ENCODE data around the gene BLVRA.

GRCh38 chr7:43790006-43790405 lies 31.5 kb downstream of the BLVRA start:
- TF ChIP-seq POLR2AphosphoS5 (IDR thresholded peaks at IDR 0.05; ENCODE audit: low read depth, low read length), result no peak
- TF ChIP-seq, protein P1, sequence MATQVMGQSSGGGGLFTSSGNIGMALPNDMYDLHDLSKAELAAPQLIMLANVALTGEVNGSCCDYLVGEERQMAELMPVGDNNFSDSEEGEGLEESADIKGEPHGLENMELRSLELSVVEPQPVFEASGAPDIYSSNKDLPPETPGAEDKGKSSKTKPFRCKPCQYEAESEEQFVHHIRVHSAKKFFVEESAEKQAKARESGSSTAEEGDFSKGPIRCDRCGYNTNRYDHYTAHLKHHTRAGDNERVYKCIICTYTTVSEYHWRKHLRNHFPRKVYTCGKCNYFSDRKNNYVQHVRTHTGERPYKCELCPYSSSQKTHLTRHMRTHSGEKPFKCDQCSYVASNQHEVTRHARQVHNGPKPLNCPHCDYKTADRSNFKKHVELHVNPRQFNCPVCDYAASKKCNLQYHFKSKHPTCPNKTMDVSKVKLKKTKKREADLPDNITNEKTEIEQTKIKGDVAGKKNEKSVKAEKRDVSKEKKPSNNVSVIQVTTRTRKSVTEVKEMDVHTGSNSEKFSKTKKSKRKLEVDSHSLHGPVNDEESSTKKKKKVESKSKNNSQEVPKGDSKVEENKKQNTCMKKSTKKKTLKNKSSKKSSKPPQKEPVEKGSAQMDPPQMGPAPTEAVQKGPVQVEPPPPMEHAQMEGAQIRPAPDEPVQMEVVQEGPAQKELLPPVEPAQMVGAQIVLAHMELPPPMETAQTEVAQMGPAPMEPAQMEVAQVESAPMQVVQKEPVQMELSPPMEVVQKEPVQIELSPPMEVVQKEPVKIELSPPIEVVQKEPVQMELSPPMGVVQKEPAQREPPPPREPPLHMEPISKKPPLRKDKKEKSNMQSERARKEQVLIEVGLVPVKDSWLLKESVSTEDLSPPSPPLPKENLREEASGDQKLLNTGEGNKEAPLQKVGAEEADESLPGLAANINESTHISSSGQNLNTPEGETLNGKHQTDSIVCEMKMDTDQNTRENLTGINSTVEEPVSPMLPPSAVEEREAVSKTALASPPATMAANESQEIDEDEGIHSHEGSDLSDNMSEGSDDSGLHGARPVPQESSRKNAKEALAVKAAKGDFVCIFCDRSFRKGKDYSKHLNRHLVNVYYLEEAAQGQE (IDR thresholded peaks at IDR 0.05; ENCODE audit: insufficient read depth in 1 of 2, low read depth in 2 of 2, low read length in 2 of 2), result no peak
- no peak for TF ChIP-seq SIN3A (IDR thresholded peaks at IDR 0.05; ENCODE audit: borderline replicate concordance, insufficient read depth, low read length)
- no peak for TF ChIP-seq TAF1 (IDR thresholded peaks at IDR 0.05; ENCODE audit: borderline replicate concordance, insufficient read depth, low read length)
- TF ChIP-seq FOXP2 (optimal IDR thresholded peaks at IDR 0.05; ENCODE audit: borderline replicate concordance, extremely low read depth, extremely low read length, insufficient read depth), result no peak

Data from PFSK-1 (cell line).